Activated T-cell treated with anti-CD3 and anti-CD28 coated beads for 1 hour (primary cell): ENCODE results near the gene PMM2.
"Not testable (repeated sequence)": the region's sequence is repeated elsewhere in the genome, so short reads cannot be mapped to it uniquely, and the experiment has no call there.

Experiments used
- DNase-seq: peaks from one replicate; pipeline ENCODE4 v3.0.0-alpha.2; 2020; ENCODE audit warnings: low read depth

Gene PMM2

GRCh38 chr16:8867216-8867931 lies 69.7 kb downstream of the PMM2 start:
- peak; percentile 26 for DNase-seq

GRCh38 chr16:8867932-8868415 lies 70.3 kb downstream of the PMM2 start:
- DNase-seq = peak; percentile 49

GRCh38 chr16:8868416-8869211 lies 71.0 kb downstream of the PMM2 start, which contains the start of gene CARHSP1:
Gene CARHSP1 (minus strand): TSS chr16:8869006. CDS start chr16:8859328, 9,678 bp downstream.
- DNase-seq = peak; percentile 58

- no peak for DNase-seq
Observed at GRCh38 chr16:8869212-8869987, 71.8 kb downstream of the PMM2 start.

GRCh38 chr16:8869988-8870241 lies 72.3 kb downstream of the PMM2 start:
- not testable (repeated sequence) for DNase-seq

- DNase-seq = no peak
Observed at GRCh38 chr16:8872071-8872470, 74.4 kb downstream of the PMM2 start.

GRCh38 chr16:8872967-8873865 lies 75.6 kb downstream of the PMM2 start:
- no peak for DNase-seq

GRCh38 chr16:8873866-8874195 lies 76.2 kb downstream of the PMM2 start:
- DNase-seq = not testable (repeated sequence)

- DNase-seq = no peak
Observed at GRCh38 chr16:8874388-8874787, 76.7 kb downstream of the PMM2 start.

GRCh38 chr16:8875317-8875716 lies 77.7 kb downstream of the PMM2 start:
- DNase-seq = not testable (repeated sequence)

- DNase-seq = no peak
Observed at GRCh38 chr16:8877894-8878522, 80.4 kb downstream of the PMM2 start.

GRCh38 chr16:8878523-8878911 lies 80.9 kb downstream of the PMM2 start:
- DNase-seq = no peak

GRCh38 chr16:8880839-8881510 lies 83.3 kb downstream of the PMM2 start:
- no peak for DNase-seq

GRCh38 chr16:8882041-8882617 lies 84.5 kb downstream of the PMM2 start, which contains the start of gene LITAFD:
Gene LITAFD (plus strand): TSS chr16:8882351. CDS start chr16:8884356, 2,005 bp downstream.
- no peak for DNase-seq

- DNase-seq = no peak
Observed at GRCh38 chr16:8882725-8883377, 85.2 kb downstream of the PMM2 start.

- no peak for DNase-seq
Observed at GRCh38 chr16:8885674-8886592, 88.3 kb downstream of the PMM2 start.

- no peak for DNase-seq
Observed at GRCh38 chr16:8886593-8887430, 89.2 kb downstream of the PMM2 start.

GRCh38 chr16:8887431-8887765 lies 89.8 kb downstream of the PMM2 start:
- no peak for DNase-seq
